Inflammatory macrophage (primary cell): ENCODE results near the gene EXOC5.

ENCODE experiments used
- DNase-seq, 2 donors: peaks; one replicate each; pipeline ENCODE4 v3.0.0-alpha.2; 2020 to 2022

EXOC5 gene

DNA sequence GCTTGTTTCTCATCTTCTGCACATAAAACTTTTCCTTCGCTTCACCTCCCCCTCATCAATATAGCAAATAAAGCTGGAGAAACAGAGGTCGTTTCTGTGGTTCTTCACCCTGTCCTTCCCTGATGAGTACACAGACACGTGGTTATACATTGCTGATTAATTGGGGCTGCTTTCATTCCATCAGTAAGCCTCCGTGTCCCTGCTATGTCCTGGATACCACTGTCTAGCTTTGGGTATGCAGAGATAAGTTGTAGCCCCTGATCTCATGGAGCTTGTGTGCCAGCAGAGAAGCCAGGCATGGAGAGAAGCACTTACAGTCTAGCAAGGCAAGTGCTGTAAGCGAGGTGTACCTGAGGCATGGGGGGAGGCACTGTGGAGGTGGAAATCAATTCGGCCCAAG is 108.4 kb downstream of the EXOC5 start:
- DNase-seq = no peak

GRCh38 chr14:57153286-57153685 is 115.4 kb downstream of the EXOC5 start:
- no peak for DNase-seq
